GM20000 (cell line): Measurements from ENCODE around the gene INSYN2B.

Source experiments
- DNase-seq: peaks from one replicate; pipeline ENCODE4 v3.0.0; 2012; ENCODE audit warnings: low spot score
- TF ChIP-seq, protein P1 (sequence below): IDR thresholded peaks from 2 replicates; pipeline ENCODE4 v1.5.1; 2012; ENCODE audit warnings: mild to moderate bottlenecking, control low read depth; ENCODE audit errors: extremely low read depth, missing control alignments

INSYN2B gene

DNA sequence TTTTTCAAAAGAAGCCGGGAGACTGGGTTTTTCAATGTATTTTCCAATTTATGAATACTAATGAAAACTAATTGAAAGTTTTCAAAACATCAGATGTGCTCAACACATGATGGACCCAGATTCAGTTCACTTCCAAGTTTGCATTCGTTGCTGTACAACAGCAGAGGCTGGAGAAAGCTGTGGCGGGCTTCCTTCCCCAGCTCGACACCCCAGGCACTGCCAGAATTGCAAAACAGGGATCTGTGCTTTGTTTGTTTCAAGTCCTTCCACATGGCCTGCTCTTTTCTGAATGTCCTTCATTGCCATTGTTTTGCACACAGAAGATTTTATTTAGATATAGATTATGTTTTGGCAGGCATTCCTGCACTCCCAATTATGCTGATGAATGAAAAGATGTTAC is 30.3 kb upstream of the INSYN2B start:
- DNase-seq = no peak
- TF ChIP-seq, protein P1, sequence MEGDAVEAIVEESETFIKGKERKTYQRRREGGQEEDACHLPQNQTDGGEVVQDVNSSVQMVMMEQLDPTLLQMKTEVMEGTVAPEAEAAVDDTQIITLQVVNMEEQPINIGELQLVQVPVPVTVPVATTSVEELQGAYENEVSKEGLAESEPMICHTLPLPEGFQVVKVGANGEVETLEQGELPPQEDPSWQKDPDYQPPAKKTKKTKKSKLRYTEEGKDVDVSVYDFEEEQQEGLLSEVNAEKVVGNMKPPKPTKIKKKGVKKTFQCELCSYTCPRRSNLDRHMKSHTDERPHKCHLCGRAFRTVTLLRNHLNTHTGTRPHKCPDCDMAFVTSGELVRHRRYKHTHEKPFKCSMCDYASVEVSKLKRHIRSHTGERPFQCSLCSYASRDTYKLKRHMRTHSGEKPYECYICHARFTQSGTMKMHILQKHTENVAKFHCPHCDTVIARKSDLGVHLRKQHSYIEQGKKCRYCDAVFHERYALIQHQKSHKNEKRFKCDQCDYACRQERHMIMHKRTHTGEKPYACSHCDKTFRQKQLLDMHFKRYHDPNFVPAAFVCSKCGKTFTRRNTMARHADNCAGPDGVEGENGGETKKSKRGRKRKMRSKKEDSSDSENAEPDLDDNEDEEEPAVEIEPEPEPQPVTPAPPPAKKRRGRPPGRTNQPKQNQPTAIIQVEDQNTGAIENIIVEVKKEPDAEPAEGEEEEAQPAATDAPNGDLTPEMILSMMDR = no peak

DNA sequence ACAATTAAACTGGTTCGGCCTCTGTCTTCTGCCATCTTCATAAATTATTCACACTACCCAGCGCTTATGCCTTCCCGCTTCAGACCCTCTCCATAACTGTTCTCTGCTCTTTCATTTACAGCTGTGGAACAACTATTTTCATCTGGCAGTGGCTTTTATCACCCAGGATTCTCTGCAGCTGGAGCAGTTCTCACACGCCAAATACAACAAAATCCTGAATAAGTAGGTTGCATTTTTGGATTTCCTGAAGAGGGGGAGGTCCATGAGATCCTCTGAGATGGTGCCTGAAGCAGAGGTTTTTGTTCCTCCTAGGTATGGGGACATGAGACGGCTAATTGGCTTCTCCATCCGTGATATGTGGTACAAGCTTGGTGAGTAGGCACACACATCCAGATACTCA is 28.1 kb upstream of the INSYN2B start:
- DNase-seq = no peak
- TF ChIP-seq, protein P1 = no peak

DNA sequence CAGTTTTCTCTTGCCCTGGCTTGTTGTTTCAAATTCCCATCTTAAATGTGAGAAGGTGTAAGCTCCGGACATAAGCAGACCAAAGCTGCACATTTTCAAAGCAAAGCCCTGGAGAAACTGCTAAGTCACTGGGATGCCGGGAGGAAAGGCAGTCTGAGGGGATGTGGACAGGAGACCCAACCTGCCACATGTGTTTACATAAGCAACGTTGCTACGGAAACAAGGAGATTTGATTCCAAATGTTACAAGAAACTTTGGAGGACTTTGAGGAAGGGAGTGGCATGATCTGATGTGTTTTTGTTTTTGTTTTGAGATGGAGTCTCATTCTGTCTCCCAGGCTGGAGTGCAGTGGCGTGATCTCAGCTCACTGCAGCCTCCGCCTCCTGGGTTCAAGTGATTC is 25.7 kb upstream of the INSYN2B start:
- TF ChIP-seq, protein P1 = no peak
- no peak for DNase-seq

DNA sequence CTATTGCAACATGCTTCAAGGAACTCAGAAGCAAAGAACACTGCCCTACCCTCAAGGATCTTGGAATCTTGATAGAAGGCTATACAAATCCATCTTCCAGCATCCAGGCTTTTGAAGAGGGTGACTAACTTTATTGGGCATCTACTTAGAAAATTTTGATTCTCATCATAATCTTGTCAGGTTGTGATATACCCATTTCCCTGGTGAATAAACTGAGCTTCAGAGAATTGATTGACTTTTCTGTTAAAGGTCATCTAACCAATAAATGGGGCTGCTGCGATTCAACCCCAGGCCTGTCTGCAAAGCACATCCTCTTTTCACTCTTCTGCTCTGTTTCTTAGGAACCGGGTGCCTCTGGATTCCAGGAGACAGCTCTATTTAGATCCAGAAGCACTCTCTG is 19.9 kb upstream of the INSYN2B start:
- TF ChIP-seq, protein P1 = no peak
- no peak for DNase-seq

DNA sequence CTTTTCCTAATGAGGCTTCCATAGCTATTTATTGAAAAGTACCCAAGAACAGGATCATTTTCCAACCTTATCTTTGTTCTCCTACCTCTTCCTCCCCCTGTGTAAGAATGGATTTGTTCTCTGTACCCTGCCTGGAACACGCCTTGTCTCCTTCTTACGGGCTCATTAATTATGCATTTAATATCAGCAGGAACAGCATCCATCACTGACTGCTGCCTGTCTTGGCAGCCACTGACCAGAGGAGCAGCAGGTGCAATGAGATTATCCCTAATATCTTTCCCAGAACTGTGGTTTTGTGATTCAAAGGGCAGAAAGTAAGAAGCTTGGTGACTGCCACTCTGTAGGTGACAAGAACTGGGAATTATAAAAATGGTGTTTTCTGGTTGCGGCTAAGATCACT is 19.3 kb upstream of the INSYN2B start:
- TF ChIP-seq, protein P1 = no peak
- no peak for DNase-seq

DNA sequence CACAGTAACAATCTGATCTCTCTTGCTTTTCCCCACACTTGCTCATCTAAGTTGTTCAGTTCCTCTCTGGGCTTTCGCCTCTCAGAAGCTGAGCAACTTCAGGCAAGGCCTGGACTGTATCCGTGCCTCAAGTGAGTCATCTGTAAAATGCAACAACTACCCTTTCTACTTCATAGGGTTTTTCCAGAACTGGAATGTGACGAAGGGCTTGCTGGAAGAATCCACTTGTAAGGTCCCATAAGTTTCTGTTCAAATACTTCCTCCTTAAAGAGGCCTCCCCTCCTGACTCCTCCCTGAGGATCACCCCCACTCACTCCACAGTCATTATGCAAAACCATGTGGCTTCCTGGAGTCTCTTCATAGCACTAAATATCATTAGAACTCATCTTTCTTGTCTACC is 17.5 kb upstream of the INSYN2B start:
- TF ChIP-seq, protein P1 = no peak
- no peak for DNase-seq

DNA sequence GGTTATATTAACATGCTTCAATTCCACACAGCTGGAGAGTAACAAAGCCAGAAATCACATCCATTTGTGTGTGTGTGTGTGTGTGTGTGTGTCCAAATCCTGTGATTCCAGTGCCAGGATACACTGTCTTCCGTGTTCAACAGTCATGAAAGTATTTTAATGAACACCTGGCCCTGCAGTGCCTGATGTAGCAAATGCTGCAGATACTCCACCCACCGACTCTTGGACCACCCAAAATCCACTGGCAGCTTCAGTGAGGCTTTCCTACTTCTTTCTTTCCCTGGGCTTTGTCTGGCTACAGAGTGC is 13.1 kb upstream of the INSYN2B start:
- TF ChIP-seq, protein P1 = no peak
- DNase-seq = no peak
